Measurements from ENCODE around the gene MAD1L1. TPM values are rescaled to one million over a fixed set of nuclear protein-coding genes. Genes with fewer than 3 reads are reported as not detected.

MAD1L1 gene
- total RNA-seq, 1 experiment from 2014 or later, result 61.5 TPM

GRCh38 chr7:2141021-2141410 lies 91.7 kb downstream of the MAD1L1 start:
- no peak for DNase-seq (ENCODE audit: low read depth)

- DNase-seq (ENCODE audit: low read depth), result no peak
These were observed 92.3 kb downstream of the MAD1L1 start for GRCh38 chr7:2140216-2141020.

DNA sequence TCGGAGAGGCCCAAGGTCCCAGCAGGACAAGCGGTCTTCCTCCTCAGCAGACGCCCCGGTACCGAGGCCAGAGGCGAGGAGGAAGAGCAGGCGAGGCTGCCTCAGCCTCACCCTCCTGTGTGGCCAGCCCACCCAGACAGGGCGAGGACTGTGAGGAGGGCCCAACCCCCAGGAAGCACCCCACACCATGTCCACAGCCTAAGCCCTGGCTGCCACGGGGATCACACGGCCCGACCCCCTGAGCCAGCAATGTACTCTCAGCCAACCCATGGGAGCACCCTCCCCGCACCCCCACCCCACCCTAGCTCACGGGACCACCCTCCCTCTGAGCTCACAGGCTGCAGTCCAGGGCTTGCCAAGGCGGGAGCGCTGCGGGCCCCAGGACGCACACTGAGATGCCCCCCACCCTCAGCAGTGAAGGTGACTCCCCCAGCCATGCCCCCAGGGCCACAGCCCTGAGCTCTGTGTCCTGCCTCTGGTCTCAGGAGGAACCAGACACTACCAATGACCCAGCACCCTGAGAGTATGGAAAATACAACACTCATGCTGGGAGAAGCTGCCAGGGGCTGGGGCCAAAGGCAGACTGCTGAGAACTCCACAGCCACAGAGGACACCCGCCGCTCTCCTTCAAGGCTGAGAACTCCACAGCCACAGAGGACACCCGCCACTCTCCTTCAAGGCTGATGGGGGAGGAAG lies 93.6 kb downstream of the MAD1L1 start:
- no peak for DNase-seq (ENCODE audit: low read depth)

GRCh38 chr7:2138146-2138765 lies 94.5 kb downstream of the MAD1L1 start:
- DNase-seq (ENCODE audit: low read depth), result no peak

DNA sequence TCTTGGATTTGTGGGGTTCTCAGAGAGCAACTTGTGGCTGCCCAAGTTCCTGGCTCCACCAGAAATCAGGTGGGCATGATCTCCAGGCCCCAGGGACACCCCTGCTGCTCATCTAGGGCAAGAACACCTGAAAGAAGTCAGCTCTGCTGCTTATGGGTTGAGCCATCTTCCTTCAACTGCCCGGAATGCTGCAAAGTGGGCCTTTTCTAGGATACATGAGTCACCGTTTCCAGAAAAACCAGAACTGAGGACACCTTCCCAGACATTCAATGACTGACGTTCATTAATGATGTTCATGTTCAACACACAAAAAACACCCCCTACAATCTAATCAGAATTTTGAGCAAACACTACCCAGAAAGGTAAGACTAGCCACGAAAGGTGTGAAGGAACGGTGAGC lies 98.0 kb downstream of the MAD1L1 start:
- DNase-seq (ENCODE audit: low read depth), result no peak

- DNase-seq (ENCODE audit: low read depth), result no peak
These were observed 100.5 kb downstream of the MAD1L1 start for GRCh38 chr7:2132243-2132642.

DNA sequence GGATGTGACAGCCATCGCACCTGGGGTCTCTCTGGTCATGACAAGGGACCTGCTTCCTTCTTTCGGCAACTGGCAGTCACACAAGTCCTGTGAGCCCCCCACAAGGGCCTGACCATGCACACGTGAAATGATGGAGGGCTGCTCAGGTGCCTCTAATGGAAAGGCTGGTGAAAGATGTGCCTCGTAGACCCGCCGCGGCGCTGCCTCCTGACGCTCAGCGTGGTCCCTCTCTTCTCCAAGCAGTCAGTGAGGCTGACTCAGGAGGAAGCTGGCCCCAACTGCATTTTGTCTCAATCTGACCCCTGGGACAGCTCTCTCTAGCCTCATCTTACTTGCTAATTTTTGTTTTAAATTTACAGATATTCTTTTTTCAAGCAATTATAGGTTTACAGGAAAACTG lies 100.9 kb downstream of the MAD1L1 start:
- DNase-seq (ENCODE audit: low read depth), result no peak

- no peak for DNase-seq (ENCODE audit: low read depth)
These were observed 101.4 kb downstream of the MAD1L1 start for GRCh38 chr7:2131341-2131740.

GRCh38 chr7:2130096-2130375 lies 102.7 kb downstream of the MAD1L1 start:
- DNase-seq (ENCODE audit: low read depth), result no peak

- DNase-seq (ENCODE audit: low read depth), result no peak
These were observed 103.2 kb downstream of the MAD1L1 start for GRCh38 chr7:2129323-2130095.

GRCh38 chr7:2128601-2129322 lies 104.0 kb downstream of the MAD1L1 start:
- DNase-seq (ENCODE audit: low read depth), result no peak

GRCh38 chr7:2126621-2127020 lies 106.1 kb downstream of the MAD1L1 start:
- DNase-seq (ENCODE audit: low read depth), result no peak

GRCh38 chr7:2125931-2126330 lies 106.8 kb downstream of the MAD1L1 start:
- DNase-seq (ENCODE audit: low read depth), result no peak

- no peak for DNase-seq (ENCODE audit: low read depth)
These were observed 108.0 kb downstream of the MAD1L1 start for GRCh38 chr7:2124604-2125345.

- DNase-seq (ENCODE audit: low read depth), result no peak
These were observed 108.8 kb downstream of the MAD1L1 start for GRCh38 chr7:2123916-2124315.

GRCh38 chr7:2123360-2123759 lies 109.4 kb downstream of the MAD1L1 start:
- no peak for DNase-seq (ENCODE audit: low read depth)

DNA sequence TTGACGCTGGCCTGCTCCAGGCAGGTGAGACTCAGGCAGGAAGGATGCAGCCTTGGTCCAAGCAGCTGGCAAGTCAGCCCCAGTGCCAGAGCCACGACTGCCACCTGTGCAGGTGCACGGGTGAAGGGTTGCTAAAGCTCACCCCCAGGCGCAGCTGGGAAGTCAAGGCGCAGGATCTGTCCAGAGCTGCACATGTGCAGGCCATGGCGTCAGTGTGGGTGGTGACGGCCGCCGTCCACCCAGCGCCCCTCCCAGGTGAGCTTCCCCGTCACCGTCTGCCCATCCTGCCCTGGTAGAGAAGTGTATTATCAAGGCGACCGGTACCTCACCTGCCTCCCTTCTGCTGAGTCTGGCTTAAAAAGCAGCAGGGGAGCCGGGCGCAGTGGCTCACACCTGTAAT lies 110.1 kb downstream of the MAD1L1 start:
- DNase-seq (ENCODE audit: low read depth), result no peak

GRCh38 chr7:2120841-2121830 lies 111.6 kb downstream of the MAD1L1 start:
- DNase-seq (ENCODE audit: low read depth), result no peak

- DNase-seq (ENCODE audit: low read depth), result no peak
These were observed 112.5 kb downstream of the MAD1L1 start for GRCh38 chr7:2120251-2120660.
